NOMO-1 (cell line): ENCODE data around the gene SLC37A2.

Source experiments
- DNase-seq, 2 experiments: peaks; one replicate each; lab custom pipeline; 2025; ENCODE audit not compliant: unreplicated experiment in 2 of 2; lab: John Stamatoyannopoulos, UW

SLC37A2 gene

DNA sequence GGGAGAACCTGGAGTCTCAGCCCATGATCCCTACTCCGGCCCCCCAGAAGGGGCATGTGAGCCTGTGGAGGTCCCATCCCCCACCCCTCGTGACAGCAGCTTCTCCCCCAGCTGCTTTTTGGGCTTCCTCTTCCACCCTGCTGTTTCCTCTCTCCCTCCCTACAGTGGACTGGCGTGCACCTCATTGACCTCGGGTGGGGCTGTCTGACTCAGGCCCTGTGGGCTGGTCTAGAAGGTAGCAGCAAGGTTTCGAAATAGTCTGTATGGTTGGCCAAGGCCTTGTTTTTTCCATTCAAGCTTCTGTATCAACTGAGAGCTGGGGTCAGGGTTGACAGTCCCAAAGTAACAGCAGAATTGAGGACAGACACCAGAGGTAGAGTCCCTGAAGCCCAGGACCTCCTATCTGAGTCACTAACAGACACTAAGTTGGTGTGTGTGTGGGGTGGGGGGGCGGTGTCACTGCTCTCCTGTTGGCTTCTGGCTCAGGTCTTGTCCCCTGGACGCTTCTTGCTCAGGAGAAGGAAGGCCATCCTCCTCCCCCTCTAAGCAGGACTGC, 7.7 kb downstream of the SLC37A2 start:
- DNase-seq: peak; percentile 97 to 98

DNA sequence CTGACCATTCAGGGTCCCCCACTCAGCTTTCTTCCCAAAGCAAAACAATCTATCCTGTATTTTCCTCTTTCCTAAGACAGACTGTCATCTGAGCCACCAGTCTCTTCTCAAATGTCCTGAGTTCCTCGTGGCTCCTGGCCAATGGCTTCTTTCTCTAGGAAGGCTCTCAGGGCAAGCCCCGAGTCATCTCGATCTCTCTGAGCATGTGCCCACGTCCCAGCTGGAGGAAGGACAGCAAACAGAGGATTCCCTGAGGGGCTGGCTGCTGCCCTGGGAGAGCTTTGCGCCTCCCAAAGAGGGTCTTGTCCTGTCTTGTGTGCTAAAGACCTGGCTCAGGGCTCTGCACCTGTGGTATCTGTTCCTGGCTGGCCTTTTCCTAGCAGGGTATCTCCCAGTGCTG, 8.3 kb downstream of the SLC37A2 start:
- DNase-seq: no peak

DNA sequence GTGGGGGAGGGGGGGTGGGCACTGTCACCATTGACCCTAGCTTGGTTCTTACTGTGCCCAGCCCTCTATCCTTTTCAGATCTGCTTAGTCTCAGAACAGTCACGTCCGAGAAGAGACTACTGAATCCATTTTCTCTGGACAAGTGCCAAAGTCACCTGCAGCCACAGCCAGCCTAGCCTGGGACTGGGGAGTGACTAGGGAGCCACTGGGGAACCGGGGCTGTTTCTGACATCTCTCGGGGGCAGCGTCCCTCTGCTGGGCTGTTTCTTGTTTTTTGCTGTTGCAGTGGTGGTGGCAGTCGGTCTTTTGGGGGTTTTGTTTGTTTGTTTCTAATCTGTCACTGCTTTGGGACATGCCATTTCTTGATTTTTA, 8.7 kb downstream of the SLC37A2 start:
- no peak for DNase-seq

DNA sequence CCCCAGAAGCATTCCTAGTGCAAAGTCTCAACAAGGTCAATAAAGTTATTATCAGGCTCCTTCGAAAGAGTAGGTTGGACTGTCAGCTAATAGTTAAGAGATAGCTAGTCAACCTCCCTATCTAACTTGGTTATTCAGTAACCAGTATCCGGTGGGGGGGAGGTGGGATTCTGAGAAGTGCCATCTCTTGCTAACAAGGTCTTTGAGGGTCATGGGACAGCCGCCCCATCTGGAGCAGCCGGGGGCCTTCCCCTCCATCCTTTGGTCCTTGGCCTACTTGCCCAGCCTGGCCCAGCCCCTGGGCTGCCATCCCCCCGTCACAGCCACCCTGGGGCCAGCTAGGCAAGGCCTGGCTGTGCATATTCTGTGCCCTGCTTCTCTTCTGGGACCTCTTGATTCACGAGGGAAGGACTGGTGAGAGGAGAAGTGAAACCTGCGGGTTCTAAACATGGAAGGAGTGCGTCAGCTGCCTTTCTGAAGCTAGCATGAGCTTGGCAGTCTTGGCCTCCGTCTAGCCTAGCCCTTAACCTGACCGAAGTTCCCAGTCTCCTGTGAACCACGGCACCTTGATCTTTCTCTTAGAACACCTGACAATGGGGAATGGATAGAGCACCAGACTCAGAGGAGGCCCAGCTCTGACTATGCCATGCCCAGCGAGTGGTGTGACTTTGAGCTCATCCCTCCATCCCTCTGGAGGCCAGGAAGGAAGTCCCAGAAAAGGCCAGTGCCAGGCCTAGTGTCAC, 9.3 kb downstream of the SLC37A2 start:
- peak; percentile 82 to 95 for DNase-seq

DNA sequence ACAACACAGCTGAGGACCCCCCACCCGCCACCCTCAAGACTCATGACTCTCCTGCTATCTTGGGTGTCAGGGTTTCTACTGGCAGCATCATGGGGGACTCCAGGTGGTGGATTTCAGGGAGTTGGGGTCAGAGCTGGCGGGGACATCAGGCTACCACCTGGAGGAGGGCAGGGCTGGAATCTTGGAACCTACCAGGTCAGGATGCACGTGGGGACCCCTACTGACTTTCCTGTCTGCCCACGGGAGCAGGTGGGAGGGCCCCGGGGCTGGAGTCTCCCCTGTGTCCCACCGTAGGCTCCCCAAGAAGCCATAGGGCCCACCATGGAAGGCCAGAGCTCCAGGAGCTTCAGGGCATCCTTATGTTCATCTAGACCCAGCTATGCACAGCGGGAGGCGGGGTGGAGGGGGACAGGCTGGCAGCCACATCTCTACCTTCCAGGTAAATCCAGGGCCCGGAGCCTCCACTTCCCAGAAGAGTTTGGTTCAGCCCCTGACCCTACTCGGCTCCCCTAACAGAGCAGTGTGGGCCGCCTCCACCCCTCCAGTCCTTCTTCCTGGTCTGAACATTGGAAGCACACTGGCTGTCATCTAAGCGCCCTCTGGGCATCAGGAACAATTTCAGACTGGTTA, 10.0 kb downstream of the SLC37A2 start:
- no peak for DNase-seq

DNA sequence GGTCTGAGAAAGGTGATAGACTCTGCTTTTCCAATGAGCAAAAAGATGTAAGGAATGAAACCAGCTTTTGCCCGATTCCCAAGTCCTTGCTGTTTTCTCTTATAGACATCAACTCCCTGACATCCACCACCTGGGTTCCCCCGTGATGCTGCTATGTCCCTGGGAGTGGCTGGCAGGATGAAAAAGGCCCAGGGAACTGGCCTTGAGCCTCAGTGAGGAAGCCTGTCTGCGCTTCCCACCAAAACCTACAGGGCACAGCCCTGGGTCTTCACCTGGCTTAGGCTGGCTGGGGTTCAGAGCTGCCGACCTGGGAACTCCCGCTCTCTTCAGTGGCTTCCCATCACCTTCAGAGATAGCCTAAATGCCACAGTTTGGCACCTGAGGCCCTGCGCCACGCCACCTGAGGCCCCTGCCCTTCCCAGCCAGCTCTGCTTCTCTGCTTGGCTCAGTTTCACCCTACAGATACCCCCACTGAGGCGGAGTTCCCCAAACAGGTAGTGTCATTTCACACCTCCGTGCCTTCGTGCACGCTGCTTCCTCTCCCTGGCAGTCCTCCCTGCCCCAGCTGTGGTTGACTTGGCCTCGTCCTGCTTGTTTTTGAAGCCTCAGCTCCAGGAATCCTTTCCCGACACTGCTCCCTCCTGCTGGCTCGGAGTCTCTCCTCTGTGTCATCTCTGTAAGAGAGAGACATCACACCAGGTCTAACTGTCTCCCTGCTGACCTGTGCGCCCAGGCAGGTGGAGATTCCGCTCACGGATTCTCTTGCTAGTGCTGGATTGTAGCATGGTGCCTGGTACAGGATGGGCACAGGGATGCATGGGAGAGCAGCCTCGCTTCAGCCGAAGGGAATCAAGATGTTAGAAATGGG, 10.7 kb downstream of the SLC37A2 start:
- no peak for DNase-seq

DNA sequence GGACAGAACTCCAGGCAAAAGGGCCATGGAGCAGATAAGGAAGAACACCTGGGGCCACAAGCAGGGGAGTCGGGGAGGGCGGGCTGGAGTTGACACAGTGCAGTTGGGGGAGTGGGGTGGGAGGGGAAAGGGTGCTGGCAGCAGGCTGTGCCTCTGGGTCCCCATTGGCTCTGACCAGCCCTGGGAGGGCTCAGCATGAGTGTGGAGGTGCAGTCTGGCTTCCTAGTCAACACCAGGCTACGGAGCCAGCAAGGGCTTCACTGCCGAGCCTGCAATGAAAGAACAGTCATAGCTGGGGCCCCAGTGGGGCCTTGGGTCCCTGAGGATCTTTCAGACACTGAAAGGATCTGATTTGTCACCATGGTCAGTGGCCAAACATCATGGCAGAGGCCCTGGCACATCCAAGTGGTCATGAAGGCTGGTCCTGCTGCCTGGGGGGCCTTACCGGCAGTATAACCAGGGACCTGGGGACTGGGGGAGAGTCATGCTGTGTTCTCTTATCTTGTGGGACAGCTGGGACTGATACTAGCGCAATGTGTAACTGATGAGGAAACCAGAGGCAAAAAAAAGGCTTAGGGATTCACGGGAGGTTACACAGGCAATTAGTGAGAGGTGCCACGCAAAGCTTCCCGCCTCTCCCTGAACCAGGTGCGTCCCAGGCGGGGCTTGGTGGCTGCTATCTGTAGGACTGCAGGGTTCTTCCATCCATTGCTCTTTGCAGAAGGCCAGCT, 11.6 kb downstream of the SLC37A2 start:
- DNase-seq: no peak

DNA sequence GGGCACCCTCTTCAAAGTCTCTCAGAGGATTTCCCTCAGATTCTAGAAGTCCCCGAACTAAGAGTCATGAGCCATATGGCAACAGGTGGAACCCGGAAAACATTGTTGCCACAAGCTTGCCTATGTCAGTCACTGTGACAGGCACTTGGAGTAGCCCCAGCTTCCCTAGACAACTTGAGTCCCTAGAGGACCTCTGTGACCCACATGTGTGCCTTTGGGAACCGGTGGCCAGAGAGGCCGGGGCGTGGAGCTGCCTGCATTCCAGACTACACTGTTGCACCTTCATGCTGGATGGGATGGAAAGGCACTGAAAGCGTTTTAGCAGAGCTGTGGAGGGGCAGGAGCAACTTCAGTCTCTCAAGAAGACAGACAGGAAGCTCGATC, 12.1 kb downstream of the SLC37A2 start:
- DNase-seq: no peak

DNA sequence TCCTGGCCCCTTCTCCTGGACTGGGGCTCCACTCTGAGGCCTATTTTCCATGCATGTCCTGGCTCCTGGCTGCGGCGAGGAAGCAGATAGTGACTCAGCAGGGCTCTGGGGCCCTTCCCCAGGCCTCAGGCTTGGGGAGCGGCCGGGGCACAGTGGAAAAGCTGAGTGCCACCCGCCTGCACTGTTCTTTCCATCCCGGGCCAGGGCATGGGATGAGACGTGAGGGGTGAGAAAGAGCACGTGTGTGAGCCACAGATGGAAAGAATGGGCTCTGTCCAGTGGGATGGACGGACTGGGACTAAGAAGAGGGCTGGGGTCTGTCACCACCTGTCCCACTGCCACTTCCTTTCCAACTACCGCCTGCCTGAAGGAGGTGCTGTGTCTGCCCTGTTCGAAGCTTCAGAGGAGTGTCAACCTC, 12.8 kb downstream of the SLC37A2 start:
- no peak for DNase-seq

DNA sequence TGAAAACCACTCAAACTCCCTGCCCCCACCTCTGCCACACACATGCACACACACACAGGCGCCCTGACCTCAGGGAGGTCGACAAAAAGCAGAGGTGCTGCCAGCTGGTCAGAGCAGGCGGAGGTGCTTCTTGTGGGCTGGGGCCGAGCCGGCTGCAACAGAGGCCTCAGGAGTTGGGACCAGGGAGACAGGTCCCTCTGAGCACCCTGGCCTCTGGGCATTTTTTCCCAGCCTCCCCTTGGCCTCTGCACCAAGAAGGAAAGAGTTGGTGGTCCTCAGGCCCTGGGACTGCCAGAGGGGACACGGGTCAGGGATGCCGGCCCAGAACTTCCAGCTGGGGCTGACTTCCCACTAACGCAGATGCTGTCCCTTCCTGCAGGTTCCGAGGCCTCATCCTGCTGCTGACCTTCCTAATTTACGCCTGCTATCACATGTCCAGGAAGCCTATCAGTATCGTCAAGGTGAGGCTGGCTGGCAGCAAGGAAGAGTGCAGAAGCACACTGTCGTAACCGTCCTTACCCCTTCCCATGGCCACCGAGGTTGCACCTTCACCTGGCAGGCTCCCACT, 13.4 kb downstream of the SLC37A2 start:
- DNase-seq: no peak

DNA sequence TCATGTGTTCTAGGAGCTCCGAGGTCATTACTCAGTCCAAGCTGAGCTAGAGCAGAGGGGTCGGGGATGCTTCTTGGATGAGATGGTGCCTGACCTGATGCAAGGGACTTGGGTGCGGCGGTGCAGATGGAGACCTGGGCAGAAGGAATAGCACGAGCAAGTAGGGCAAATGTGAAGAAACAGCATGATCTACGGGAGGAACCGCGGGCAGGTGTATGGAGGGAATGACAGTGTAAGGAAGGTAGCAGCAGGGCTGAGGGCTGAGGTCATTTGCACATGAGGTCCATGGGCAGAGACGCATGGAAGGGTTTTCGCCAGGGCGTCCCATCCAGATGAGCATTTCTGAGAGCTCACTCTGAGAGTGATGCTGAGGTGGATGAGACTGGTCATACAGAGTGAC, 14.9 kb downstream of the SLC37A2 start:
- no peak for DNase-seq

DNA sequence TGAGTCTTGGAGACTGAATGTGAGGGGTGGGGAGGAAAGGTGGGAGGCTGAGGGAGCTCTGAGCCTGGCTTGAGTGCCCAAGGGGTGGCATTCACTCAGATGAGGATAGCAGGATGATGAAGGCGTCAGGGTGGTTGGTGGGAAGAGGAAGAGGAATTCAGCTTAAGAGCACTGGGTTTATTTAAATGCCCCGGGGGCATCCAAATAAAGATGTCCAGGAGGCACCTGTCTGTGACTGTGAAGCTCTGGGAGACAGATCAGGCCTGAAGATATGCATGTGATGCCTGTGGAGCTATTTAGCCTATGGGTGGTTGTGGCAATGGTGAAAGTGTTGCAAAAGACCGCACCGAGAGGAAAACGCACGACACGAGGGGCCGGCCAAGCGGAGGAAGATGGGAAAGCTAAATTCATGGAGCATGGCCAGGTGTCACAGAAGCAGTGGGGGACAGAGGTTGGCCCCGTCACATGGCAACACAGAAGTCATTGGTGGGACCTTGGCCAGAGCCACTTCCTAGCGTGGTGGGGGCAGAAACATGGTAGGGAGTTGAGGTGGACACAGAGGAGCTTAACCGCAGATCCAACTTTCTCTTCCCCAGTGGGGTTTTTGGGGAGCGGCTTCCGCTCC, 15.5 kb downstream of the SLC37A2 start:
- no peak for DNase-seq

DNA sequence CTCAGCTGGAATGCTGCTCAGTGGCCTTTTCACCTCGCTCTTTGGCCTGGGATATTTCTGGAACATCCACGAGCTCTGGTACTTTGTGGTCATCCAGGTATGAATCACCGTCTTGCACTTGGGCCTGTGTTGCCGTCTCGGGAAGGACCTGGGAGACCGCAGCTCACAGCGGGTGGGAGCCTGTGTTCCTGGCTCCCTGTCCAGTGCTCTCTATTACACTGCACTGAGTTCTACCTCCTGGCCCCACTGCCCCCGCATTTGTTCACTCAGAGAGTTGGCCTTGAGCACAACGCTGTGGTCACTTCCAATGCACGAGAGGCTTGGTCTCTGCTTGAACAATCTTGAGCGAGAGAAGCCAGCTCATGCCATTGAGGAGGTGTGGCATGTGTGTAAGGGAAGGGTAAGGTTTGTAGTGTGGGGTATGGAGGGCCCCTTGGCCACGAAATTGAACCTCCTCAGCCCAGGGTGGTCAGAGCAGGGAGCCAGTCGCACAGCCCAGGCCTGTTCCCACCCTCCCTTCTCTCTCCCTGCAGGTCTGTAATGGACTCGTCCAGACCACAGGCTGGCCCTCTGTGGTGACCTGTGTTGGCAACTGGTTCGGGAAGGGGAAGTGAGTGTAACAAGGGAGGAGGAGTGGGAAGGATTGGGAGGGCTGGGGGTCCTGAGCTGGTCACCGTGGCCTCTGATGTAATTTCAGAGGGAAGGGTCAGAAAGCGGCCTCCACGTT, 16.2 kb downstream of the SLC37A2 start:
- no peak for DNase-seq

DNA sequence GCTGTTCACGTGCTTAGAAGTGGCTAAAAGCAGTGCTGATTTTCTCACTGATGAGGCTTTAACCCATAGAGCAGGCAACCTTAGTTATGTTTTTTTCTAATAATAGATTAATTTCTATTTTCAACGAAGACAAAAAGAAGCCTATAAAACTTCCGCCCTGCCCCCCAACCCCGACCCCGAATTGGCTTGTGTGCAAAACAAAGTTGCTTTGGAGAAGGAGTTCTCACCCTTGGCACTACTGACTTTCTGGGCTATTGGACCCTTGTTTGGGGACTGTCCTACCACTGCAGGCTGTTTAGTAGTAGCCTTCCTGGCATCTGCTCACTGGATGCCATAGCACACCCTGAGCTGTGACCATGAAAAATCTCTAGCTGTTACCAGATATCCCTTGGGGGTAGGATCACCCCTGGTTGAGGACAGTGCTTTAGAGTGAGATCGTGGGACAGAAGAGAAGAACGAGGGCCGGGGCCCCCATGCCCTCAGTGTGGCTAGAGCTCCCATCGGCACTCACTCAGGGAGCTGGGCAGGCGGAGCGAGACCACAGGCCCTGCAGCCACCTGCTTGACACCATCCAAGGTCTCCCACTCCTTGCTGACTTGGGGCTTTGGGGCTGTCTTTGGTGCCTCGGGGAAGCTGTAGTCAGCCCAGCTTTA, 16.9 kb downstream of the SLC37A2 start:
- DNase-seq: no peak

DNA sequence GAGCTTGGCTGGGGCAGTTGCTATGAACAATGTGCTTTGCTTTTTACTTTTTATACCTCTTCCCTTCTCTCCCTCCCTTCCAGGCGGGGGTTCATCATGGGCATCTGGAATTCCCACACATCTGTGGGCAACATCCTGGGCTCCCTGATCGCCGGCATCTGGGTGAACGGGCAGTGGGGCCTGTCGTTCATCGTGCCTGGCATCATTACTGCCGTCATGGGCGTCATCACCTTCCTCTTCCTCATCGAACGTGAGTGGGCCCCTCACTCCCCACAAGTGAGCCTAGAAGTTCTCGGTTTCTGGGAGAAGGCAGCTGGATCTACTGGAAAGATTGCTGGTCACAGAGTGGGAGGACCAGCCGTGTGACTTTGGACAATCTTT, 17.4 kb downstream of the SLC37A2 start:
- DNase-seq: no peak

DNA sequence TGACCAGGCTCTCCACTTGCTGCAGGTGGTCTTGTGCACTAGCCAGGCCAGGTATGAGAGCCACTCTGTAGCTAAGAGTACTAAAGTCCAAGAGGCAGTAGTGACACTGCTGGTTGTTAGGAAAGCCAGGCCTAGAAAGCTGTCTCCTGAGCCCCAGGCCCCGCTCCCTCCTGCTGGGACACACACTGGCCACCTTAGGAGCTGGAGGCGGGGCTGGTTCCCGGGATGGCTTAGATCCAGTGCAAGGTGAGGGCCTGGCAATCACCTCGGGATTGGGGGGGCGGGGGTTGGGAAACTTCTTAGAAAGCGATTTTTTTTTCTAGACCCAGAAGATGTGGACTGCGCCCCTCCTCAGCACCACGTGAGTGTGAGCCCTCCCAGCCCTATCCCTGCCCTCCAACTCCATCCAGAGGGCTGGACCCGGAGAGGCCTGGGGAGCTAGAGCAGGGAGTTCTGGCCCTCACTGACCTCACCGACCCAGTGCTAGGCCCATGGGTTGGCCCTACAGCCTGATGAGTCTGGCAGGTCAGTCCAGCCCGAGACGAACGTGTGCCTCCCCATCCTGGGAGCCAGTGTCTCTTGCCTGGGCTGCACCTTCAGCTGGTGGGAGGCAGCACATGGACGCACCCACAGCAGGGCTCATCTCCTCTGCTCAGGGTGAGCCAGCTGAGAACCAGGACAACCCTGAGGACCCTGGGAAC, 18.1 kb downstream of the SLC37A2 start:
- no peak for DNase-seq

DNA sequence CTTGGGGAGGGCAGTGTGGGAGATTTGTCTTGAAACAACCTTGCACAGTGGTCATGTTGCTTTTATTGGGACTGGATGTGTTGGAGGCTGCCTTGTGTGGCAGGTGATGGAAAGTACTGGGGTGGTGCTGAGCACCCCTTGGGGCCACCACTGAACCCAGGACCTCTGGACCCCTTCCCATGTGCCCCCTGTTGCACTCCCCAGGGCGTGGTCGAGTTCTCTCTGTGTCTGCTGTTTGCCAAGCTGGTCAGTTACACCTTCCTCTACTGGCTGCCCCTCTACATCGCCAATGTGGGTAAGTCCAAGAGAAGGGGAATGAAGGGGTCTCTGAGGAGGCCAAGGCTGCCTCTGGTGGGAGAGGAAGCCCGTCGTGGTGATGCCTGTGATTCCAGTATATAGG, 18.9 kb downstream of the SLC37A2 start:
- DNase-seq: no peak

DNA sequence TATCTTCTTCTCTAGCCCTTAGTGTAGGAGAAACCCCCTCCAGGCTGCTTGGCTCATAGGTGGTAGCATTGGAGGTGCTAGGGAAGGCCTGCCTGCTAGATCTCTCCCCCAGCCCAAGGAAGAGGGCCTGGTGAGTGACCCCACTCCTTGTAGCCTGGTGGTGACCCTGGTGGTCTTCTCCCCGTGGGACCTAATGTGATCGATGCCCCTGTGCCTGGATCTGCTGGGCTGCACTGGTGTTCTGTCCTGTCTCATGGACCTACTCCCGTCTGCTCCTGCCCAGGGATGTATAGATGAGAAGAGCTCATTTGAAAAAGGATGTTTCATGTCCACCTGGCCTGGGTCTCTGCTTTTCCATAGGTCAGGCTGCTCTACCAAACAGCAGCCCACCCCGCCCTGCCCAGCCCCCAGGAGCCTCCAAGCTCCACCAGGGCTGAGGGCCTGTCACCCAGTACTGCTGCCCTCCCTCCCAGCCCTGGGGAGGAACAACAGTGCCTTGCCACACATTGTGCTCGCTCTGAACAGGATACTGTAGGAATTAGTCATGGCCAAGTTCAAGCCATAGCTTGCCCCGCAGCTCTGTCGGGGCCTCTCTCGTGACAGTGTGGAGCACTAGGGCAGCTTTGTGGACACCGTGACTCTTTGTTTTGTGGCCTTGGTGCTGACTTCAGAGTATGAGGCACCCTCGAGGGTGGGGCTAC, 19.7 kb downstream of the SLC37A2 start:
- no peak for DNase-seq
